Measurements from ENCODE around the gene PRKAR1B. TPM values are rescaled to one million over a fixed set of nuclear protein-coding genes. Genes with fewer than 3 reads are reported as not detected.

The PRKAR1B gene
- total RNA-seq, 1 experiment from 2014 or later: 43.3 TPM

GRCh38 chr7:682810-683209 lies 44.3 kb downstream of the PRKAR1B start:
- no peak overlapping the region for H2BK120ac ChIP-seq (ENCODE audit: low read depth, low read length, poor library complexity, severe bottlenecking)
- H3K18ac ChIP-seq (ENCODE audit: insufficient read length, low read depth, low read length): no peak overlapping the region
- H4K8ac ChIP-seq (replicated peaks; ENCODE audit: insufficient read length, low read depth, low read length): no peak overlapping the region
- H3K27ac Mint-ChIP-seq: no peak overlapping the region
- no peaks in the 10 kb centered on the region for H3K27me3 ChIP-seq (ENCODE audit: insufficient read depth, low read length)
- H3K9me3 Mint-ChIP-seq: peaks cover 20 to 25% of the 10 kb centered on the region in 2 experiments
- H3K4me1 ChIP-seq (ENCODE audit: insufficient read depth, low read length): no peaks in the 10 kb centered on the region
- no peak overlapping the region for H3K4ac ChIP-seq (ENCODE audit: low read depth, low read length)
- no peak overlapping the region for H4K91ac ChIP-seq (ENCODE audit: insufficient read length, low read depth, low read length)
- no peak overlapping the region for H3T11ph ChIP-seq (ENCODE audit: low read length)
- no peak overlapping the region for H2BK15ac ChIP-seq (ENCODE audit: low read depth, low read length)
- H3K79me2 ChIP-seq (ENCODE audit: insufficient read depth, low read length): no peaks in the 10 kb centered on the region; the same call in 1 of the 2 replicates
- H3K14ac ChIP-seq (ENCODE audit: insufficient read depth, low read length): no peak overlapping the region
- no peak overlapping the region for H2BK5ac ChIP-seq (ENCODE audit: insufficient read length, low read length)
- no peak overlapping the region for H2BK20ac ChIP-seq (ENCODE audit: low read depth, low read length, poor library complexity, severe bottlenecking)
- H3K4me1 Mint-ChIP-seq: no peaks in the 10 kb centered on the region
- H3K79me1 ChIP-seq (ENCODE audit: insufficient read depth, low read depth, low read length, poor library complexity, severe bottlenecking): peaks cover 4% of the 10 kb centered on the region
- peaks cover 55 to 69% (median 62%) of the 10 kb centered on the region in 3 experiments for H3K36me3 Mint-ChIP-seq (ENCODE audit: insufficient read depth in 1 of 3, low read depth in 3 of 3)
- H2AFZ ChIP-seq (ENCODE audit: low read length): no peak overlapping the region
- no peak overlapping the region for H3K4me3 Mint-ChIP-seq
- no peak overlapping the region for H3K9ac ChIP-seq (ENCODE audit: extremely low read depth, insufficient read length, low read length)
- H4K5ac ChIP-seq (ENCODE audit: insufficient read length, low read depth, low read length): no peak overlapping the region
- no peaks in the 10 kb centered on the region for H4K20me1 ChIP-seq (ENCODE audit: control insufficient read depth, insufficient read depth, insufficient read length)
- no peak for DNase-seq
- H3K9me3 ChIP-seq (ENCODE audit: control insufficient read depth, low read depth, low read length): no peaks in the 10 kb centered on the region
- no peak overlapping the region for H3K23ac ChIP-seq (ENCODE audit: insufficient read length, low read depth, low read length)
- H2AK5ac ChIP-seq (ENCODE audit: insufficient read length, low read length): no peak overlapping the region
- H3K4me2 ChIP-seq (ENCODE audit: insufficient read depth, insufficient read length, low read length): no peak overlapping the region
- no peak overlapping the region for H3K27ac ChIP-seq (ENCODE audit: insufficient read length, low read depth, low read length)
- no CpG with 5 or more reads among the region's 11 CpGs for WGBS (ENCODE audit: extremely low coverage, insufficient read length, low lambda C conversion rate)
- H2BK12ac ChIP-seq (ENCODE audit: insufficient read length, low read depth, low read length): no peak overlapping the region
- no peak for TF ChIP-seq CTCF (conservative IDR thresholded peaks at IDR 0.05)
- no peaks in the 10 kb centered on the region for H3K23me2 ChIP-seq (ENCODE audit: insufficient read length, low read depth, low read length, poor library complexity, severe bottlenecking)
- no peaks in the 10 kb centered on the region; the same call in 1 of the 2 replicates for H3K27me3 Mint-ChIP-seq (ENCODE audit: low read depth)
- no peak overlapping the region for H3K56ac ChIP-seq (ENCODE audit: insufficient read length, low read depth, low read length)
